Esophagus squamous epithelium (tissue), 5 donors: Measurements from ENCODE around the gene EIF2B4. TPM values are rescaled to one million over a fixed set of nuclear protein-coding genes. Genes with fewer than 3 reads are reported as not detected.

Experiments used
- DNase-seq: peaks from one replicate; lab custom pipeline; 2025; lab: John Stamatoyannopoulos, UW
- H3K27ac ChIP-seq, 4 donors: fragments of 200-600 bp; sonication (generic); one replicate each; pipeline ENCODE4 v1.5.1; 2016 to 2019; ENCODE audit warnings: mild to moderate bottlenecking in 1 of 4
- H3K27me3 ChIP-seq, 4 donors: fragments of 200-600 bp; sonication (generic); 1 replicate in 3 of 4; 2 replicates in 1 of 4; pipeline versions ENCODE4 v1.5.1 to v1.6.0; 2017 to 2021; ENCODE audit warnings: antibody characterized with exemption in 1 of 4
- H3K36me3 ChIP-seq, 3 donors: fragments of 200-600 bp; sonication (generic); one replicate each; pipeline ENCODE4 v1.5.1; 2016 to 2019
- H3K4me1 ChIP-seq, 3 donors: fragments of 200-600 bp; sonication (generic); one replicate each; pipeline ENCODE4 v1.5.1; 2017 to 2019
- H3K4me3 ChIP-seq, 4 donors: fragments of 200-600 bp; sonication (generic); 1 replicate in 3 of 4; 2 replicates in 1 of 4; pipeline ENCODE4 v1.5.1; 2016 to 2019; ENCODE audit warnings: mild to moderate bottlenecking in 2 of 4, moderate library complexity in 1 of 4
- H3K9me3 ChIP-seq, 3 donors: fragments of 200-600 bp; sonication (generic); one replicate each; pipeline ENCODE4 v1.5.1; 2016 to 2019
- CTCF ChIP-seq, 6 experiments: fragments of 450-650 bp in 4 of 6; fragments of 200-600 bp in 2 of 6; sonication (generic) in 2 of 6; IDR thresholded peaks; one replicate each; pipeline ENCODE4 v1.5.1; 2016 to 2019; ENCODE audit warnings: antibody characterized with exemption in 6 of 6, mild to moderate bottlenecking in 4 of 6, moderate library complexity in 4 of 6
- POLR2A ChIP-seq, 4 donors: fragments of 450-650 bp; IDR thresholded peaks; one replicate each; pipeline ENCODE4 v1.6.1; 2017; ENCODE audit warnings: antibody characterized with exemption in 4 of 4, mild to moderate bottlenecking in 4 of 4, moderate library complexity in 3 of 4
- WGBS, 2 donors: methylation state at CpG; one replicate each; pipeline ENCODE4 v1.1.5; 2018; 5-methylcytosine and 5-hydroxymethylcytosine counted together
- intact Hi-C: fragments of 100-400 bp; cut with DNase I; formaldehyde crosslinking; loops from one replicate; pipeline ENCODE4 v1.15.0; 2022
- total RNA-seq, 4 donors: library from RNA; depleted of rRNA; stranded (reverse); fragments of >200 nt; gene quantifications; one replicate each; pipeline ENCODE4 v1.1.0, GENCODE V29; 2016
- donor health status: DM: yes; HTN: yes; CAD: no.

The EIF2B4 gene
- total RNA-seq, 4 donors from 2014 or later, result 30.4 to 44.3 (median 38.3) TPM

GRCh38 chr2:27372937-27373336 lies 2.8 kb upstream of the EIF2B4 start:
- Histone ChIP-seq H3K27ac (peak overlapping the region in 1 of 4 donors; percentile 96), H3K4me3 (no peak overlapping the region), H3K36me3 (peaks cover 26 to 63% (median 35%) of the 10 kb centered on the region in 3 donors), H3K9me3 (no peaks in the 10 kb centered on the region), H3K4me1 (peaks cover 19 to 65% (median 23%) of the 10 kb centered on the region in 3 donors), H3K27me3 (no peaks in the 10 kb centered on the region)
- DNase-seq, result no peak
- intact Hi-C loops, result no loop called here
- TF ChIP-seq POLR2A (IDR thresholded peaks at IDR 0.05), result no peak
- TF ChIP-seq CTCF (IDR thresholded peaks at IDR 0.05), result no peak
- 72 to 90% methylated on average over 6 of the region's 6 CpGs for WGBS, 2 donors

- Histone ChIP-seq H3K27me3 (no peaks in the 10 kb centered on the region), H3K27ac (peak overlapping the region; percentile 91 to 98 (median 95)), H3K9me3 (no peaks in the 10 kb centered on the region), H3K36me3 (peaks cover 23 to 63% (median 38%) of the 10 kb centered on the region in 3 donors), H3K4me1 (peaks cover 19 to 58% (median 23%) of the 10 kb centered on the region in 3 donors), H3K4me3 (peak overlapping the region; percentile 83 to 96 (median 94))
- DNase-seq, result no peak
- intact Hi-C loops, result no loop called here
- WGBS, 2 donors, result 0 to 3% methylated on average over 10 to 13 of the region's 46 CpGs
- TF ChIP-seq POLR2A (IDR thresholded peaks at IDR 0.05) (peak in 1 of 4 donors; percentile 23), CTCF (IDR thresholded peaks at IDR 0.05) (no peak)
Measured at GRCh38 chr2:27370816-27371620, 880 bp upstream of the EIF2B4 start.

- intact Hi-C loops, result no loop called here
- Histone ChIP-seq H3K9me3 (no peaks in the 10 kb centered on the region), H3K27me3 (no peaks in the 10 kb centered on the region), H3K4me3 (peak overlapping the region; percentile 83 to 96 (median 94)), H3K4me1 (peaks cover 19 to 57% (median 23%) of the 10 kb centered on the region in 3 donors), H3K27ac (peak overlapping the region; percentile 89 to 98 (median 94)), H3K36me3 (peaks cover 19 to 63% (median 34%) of the 10 kb centered on the region in 3 donors)
- 0 to 1% methylated on average over 5 to 14 of the region's 18 CpGs for WGBS, 2 donors
- TF ChIP-seq CTCF (IDR thresholded peaks at IDR 0.05) (no peak), POLR2A (IDR thresholded peaks at IDR 0.05) (no peak)
- DNase-seq, result no peak
Measured at GRCh38 chr2:27369471-27370025, 590 bp downstream of the EIF2B4 start.

- peaks cover 5 to 13% (median 6%) of the 10 kb centered on the region in 3 donors for H3K4me1 ChIP-seq
- TF ChIP-seq POLR2A (IDR thresholded peaks at IDR 0.05) (no peak), CTCF (IDR thresholded peaks at IDR 0.05) (no peak)
- WGBS, 2 donors, result 75 to 88% methylated on average over 2 of the region's 2 CpGs
- H3K9me3 ChIP-seq, result no peaks in the 10 kb centered on the region
- H3K36me3 ChIP-seq, result peaks cover 24 to 65% (median 29%) of the 10 kb centered on the region in 3 donors
- H3K4me3 ChIP-seq, result no peak overlapping the region
- H3K27me3 ChIP-seq, result no peaks in the 10 kb centered on the region
- DNase-seq, result no peak
- H3K27ac ChIP-seq, result no peak overlapping the region
- intact Hi-C loops, result no loop called here
Measured at GRCh38 chr2:27363933-27364332, 6.2 kb downstream of the EIF2B4 start.
